Measurements from ENCODE around the gene FAM149B1. TPM values are rescaled to one million over a fixed set of nuclear protein-coding genes. Genes with fewer than 3 reads are reported as not detected.

Gene FAM149B1
- total RNA-seq, 3 donors from 2014 or later (not counting 1 experiment from before 2014, with no cell fraction given) = 12.7 to 17.6 (median 12.8) TPM

GRCh38 chr10:73263693-73264347 lies 95.9 kb downstream of the FAM149B1 start:
- Histone ChIP-seq H3K4me3 (ENCODE audit: low read length) (no peak overlapping the region), H3K27ac (ENCODE audit: low read length) (no peak overlapping the region), H3K9me3 (ENCODE audit: control insufficient read depth, insufficient read depth, low read length) (peaks cover 2% of the 10 kb centered on the region), H3K36me3 (ENCODE audit: control insufficient read depth, insufficient read depth, low read length) (no peaks in the 10 kb centered on the region), H3K4me1 (ENCODE audit: control insufficient read depth, insufficient read depth, low read length) (no peaks in the 10 kb centered on the region), H3K27me3 (ENCODE audit: control insufficient read depth, insufficient read depth, low read length) (no peaks in the 10 kb centered on the region)
- peak; percentile 34 for TF ChIP-seq CTCF (IDR thresholded peaks at IDR 0.05)
- WGBS (ENCODE audit: insufficient coverage) = no CpG with 5 or more reads among the region's 1 CpG
- ATAC-seq (no peak), DNase-seq (peak in 1 of 2 donors; percentile 29)
- peaks cover 6% of the 10 kb centered on the region for H3K36me3 Mint-ChIP-seq
- H3K4me3 Mint-ChIP-seq = no peak overlapping the region
- peaks cover under 1 to 3% of the 10 kb centered on the region in 2 donors for H3K9me3 Mint-ChIP-seq
- intact Hi-C loops (cut with micrococcal nuclease) = loop anchor here (1.0 kb wide), 1 partner anchor 380 kb away; no protein-coding TSS in a partner anchor
- peaks cover 0 to 13% of the 10 kb centered on the region in 2 donors for H3K27me3 Mint-ChIP-seq (ENCODE audit: low read depth in 2 of 2)
- no peaks in the 10 kb centered on the region for H3K4me1 Mint-ChIP-seq
- no peak overlapping the region for H3K27ac Mint-ChIP-seq

GRCh38 chr10:73264423-73264822 lies 96.5 kb downstream of the FAM149B1 start:
- Histone ChIP-seq H3K36me3 (ENCODE audit: control insufficient read depth, insufficient read depth, low read length) (no peaks in the 10 kb centered on the region), H3K4me3 (ENCODE audit: low read length) (no peak overlapping the region), H3K9me3 (ENCODE audit: control insufficient read depth, insufficient read depth, low read length) (no peaks in the 10 kb centered on the region), H3K27ac (ENCODE audit: low read length) (no peak overlapping the region), H3K27me3 (ENCODE audit: control insufficient read depth, insufficient read depth, low read length) (no peaks in the 10 kb centered on the region), H3K4me1 (ENCODE audit: control insufficient read depth, insufficient read depth, low read length) (no peaks in the 10 kb centered on the region)
- DNase-seq (no peak), ATAC-seq (no peak)
- H3K4me1 Mint-ChIP-seq = no peaks in the 10 kb centered on the region
- no peak overlapping the region for H3K4me3 Mint-ChIP-seq
- H3K27me3 Mint-ChIP-seq (ENCODE audit: low read depth in 2 of 2) = peaks cover 0 to 14% of the 10 kb centered on the region in 2 donors
- intact Hi-C loops (cut with micrococcal nuclease) = loop anchor here (1.0 kb wide), 1 partner anchor 380 kb away; no protein-coding TSS in a partner anchor
- H3K9me3 Mint-ChIP-seq = no peaks in the 10 kb centered on the region
- H3K36me3 Mint-ChIP-seq = no peaks in the 10 kb centered on the region
- TF ChIP-seq CTCF (IDR thresholded peaks at IDR 0.05) = no peak
- 80% methylated on average over 1 of the region's 2 CpGs for WGBS (ENCODE audit: insufficient coverage)
- no peak overlapping the region for H3K27ac Mint-ChIP-seq

- no peak overlapping the region for H3K4me3 ChIP-seq (ENCODE audit: low read length)
- WGBS (ENCODE audit: insufficient coverage) = 100% methylated on average over 3 of the region's 3 CpGs
- no peak overlapping the region for H3K27ac Mint-ChIP-seq
- ATAC-seq = no peak
- peaks cover 5 to 6% of the 10 kb centered on the region in 2 donors for H3K27me3 Mint-ChIP-seq (ENCODE audit: low read depth in 2 of 2)
- no peak for DNase-seq
- H3K36me3 Mint-ChIP-seq = no peaks in the 10 kb centered on the region
- no peaks in the 10 kb centered on the region for H3K27me3 ChIP-seq (ENCODE audit: control insufficient read depth, insufficient read depth, low read length)
- no peak overlapping the region for H3K27ac ChIP-seq (ENCODE audit: low read length)
- no peaks in the 10 kb centered on the region for H3K9me3 ChIP-seq (ENCODE audit: control insufficient read depth, insufficient read depth, low read length)
- no peak for TF ChIP-seq CTCF (IDR thresholded peaks at IDR 0.05)
- no peak overlapping the region for H3K4me3 Mint-ChIP-seq
- H3K4me1 Mint-ChIP-seq = no peaks in the 10 kb centered on the region
- no peaks in the 10 kb centered on the region for H3K9me3 Mint-ChIP-seq
- H3K4me1 ChIP-seq (ENCODE audit: control insufficient read depth, insufficient read depth, low read length) = no peaks in the 10 kb centered on the region
- no peaks in the 10 kb centered on the region for H3K36me3 ChIP-seq (ENCODE audit: control insufficient read depth, insufficient read depth, low read length)
- intact Hi-C loops (cut with micrococcal nuclease) = no loop called here
Observed at GRCh38 chr10:73281097-73281496, 113.2 kb downstream of the FAM149B1 start.

GRCh38 chr10:73287441-73287840 lies 119.5 kb downstream of the FAM149B1 start:
- no peak for TF ChIP-seq CTCF (IDR thresholded peaks at IDR 0.05)
- Histone ChIP-seq H3K27me3 (ENCODE audit: control insufficient read depth, insufficient read depth, low read length) (no peaks in the 10 kb centered on the region), H3K4me1 (ENCODE audit: control insufficient read depth, insufficient read depth, low read length) (no peaks in the 10 kb centered on the region), H3K36me3 (ENCODE audit: control insufficient read depth, insufficient read depth, low read length) (no peaks in the 10 kb centered on the region), H3K27ac (ENCODE audit: low read length) (no peak overlapping the region), H3K4me3 (ENCODE audit: low read length) (no peak overlapping the region), H3K9me3 (ENCODE audit: control insufficient read depth, insufficient read depth, low read length) (no peaks in the 10 kb centered on the region)
- H3K36me3 Mint-ChIP-seq = no peaks in the 10 kb centered on the region
- no CpG with 5 or more reads among the region's 1 CpG for WGBS (ENCODE audit: insufficient coverage)
- H3K4me1 Mint-ChIP-seq = no peaks in the 10 kb centered on the region
- H3K27me3 Mint-ChIP-seq (ENCODE audit: low read depth in 2 of 2) = no peaks in the 10 kb centered on the region
- no peaks in the 10 kb centered on the region for H3K9me3 Mint-ChIP-seq
- no peak for DNase-seq
- no peak overlapping the region for H3K27ac Mint-ChIP-seq
- no peak overlapping the region for H3K4me3 Mint-ChIP-seq
- intact Hi-C loops (cut with micrococcal nuclease) = no loop called here
- ATAC-seq = no peak
